Measurements from ENCODE around the gene MMP14.

The MMP14 gene

GRCh38 chr14:22886500-22887259, 50.3 kb downstream of the MMP14 start:
- DNase-seq, result peak; percentile 15

- peak; percentile 65 for DNase-seq
Measured at GRCh38 chr14:22887260-22887989, 51.0 kb downstream of the MMP14 start.

- DNase-seq, result peak; percentile 58
Measured at GRCh38 chr14:22887990-22888378, 51.6 kb downstream of the MMP14 start.

- DNase-seq, result no peak
Measured at GRCh38 chr14:22888662-22889061, 52.3 kb downstream of the MMP14 start.

GRCh38 chr14:22890416-22890815, 54.0 kb downstream of the MMP14 start:
- no peak for DNase-seq

- no peak for DNase-seq
Measured at GRCh38 chr14:22892488-22892887, 56.1 kb downstream of the MMP14 start.

- no peak for DNase-seq
Measured at GRCh38 chr14:22893706-22894105, 57.3 kb downstream of the MMP14 start.

GRCh38 chr14:22895402-22895801, 59.0 kb downstream of the MMP14 start:
- DNase-seq, result no peak

GRCh38 chr14:22896356-22896755, 60.0 kb downstream of the MMP14 start:
- no peak for DNase-seq

- DNase-seq, result no peak
Measured at GRCh38 chr14:22896760-22897159, 60.4 kb downstream of the MMP14 start.

GRCh38 chr14:22897357-22897756, 61.0 kb downstream of the MMP14 start:
- DNase-seq, result no peak
